Neural cell (in vitro differentiated cells): ENCODE data around the gene GRB7. TPM values are rescaled to one million over a fixed set of nuclear protein-coding genes. Genes with fewer than 3 reads are reported as not detected.

Source experiments
- H2AFZ ChIP-seq: fragments of 200-600, 300-800 bp; sonication (generic), shearing (Covaris generic); 2 replicates; pipeline ENCODE4 v1.6.0; 2014; ENCODE audit warnings: low read depth, mild to moderate bottlenecking, antibody characterized with exemption, low read length, moderate library complexity
- H3F3A ChIP-seq: fragments of 200-600 bp; shearing (Covaris generic); 2 replicates; pipeline ENCODE4 v1.6.1; 2016; ENCODE audit warnings: mild to moderate bottlenecking, moderate library complexity, mixed read lengths, antibody characterized with exemption, low read length; ENCODE audit not compliant: insufficient read depth, poor library complexity, severe bottlenecking
- H3K27ac ChIP-seq: fragments of 200-600, 300-800 bp; sonication (generic), shearing (Covaris generic); 2 replicates; pipeline ENCODE4 v1.5.1; 2014; ENCODE audit warnings: mild to moderate bottlenecking, low read length, moderate library complexity
- H3K27me3 ChIP-seq: fragments of 300-800, 200-600 bp; sonication (generic), shearing (Covaris generic); 2 replicates; pipeline ENCODE4 v1.6.0; 2014; ENCODE audit warnings: mild to moderate bottlenecking, low read depth, low read length, moderate library complexity; ENCODE audit not compliant: insufficient read depth
- H3K36me3 ChIP-seq: fragments of 300-800, 200-600 bp; sonication (generic), shearing (Covaris generic); 2 replicates; pipeline ENCODE4 v1.5.1; 2014; ENCODE audit warnings: mild to moderate bottlenecking, antibody characterized with exemption, low read length, moderate library complexity; ENCODE audit not compliant: insufficient read depth
- H3K4me2 ChIP-seq: fragments of 300-800, 200-600 bp; sonication (generic), shearing (Covaris generic); 2 replicates; pipeline ENCODE4 v1.6.0; 2014; ENCODE audit warnings: mild to moderate bottlenecking, low read length
- H3K4me3 ChIP-seq: fragments of 300-800, 200-600 bp; sonication (generic), shearing (Covaris generic); 2 replicates; pipeline ENCODE4 v1.5.1; 2014; ENCODE audit warnings: mild to moderate bottlenecking, low read length, moderate library complexity
- H3K79me2 ChIP-seq: fragments of 200-600 bp; shearing (Covaris generic); replicated peaks from 2 replicates; pipeline ENCODE4 v1.6.0; 2014; ENCODE audit warnings: mild to moderate bottlenecking, low read length, moderate library complexity; ENCODE audit not compliant: insufficient read depth
- H3K9ac ChIP-seq: fragments of 300-800, 200-600 bp; sonication (generic), shearing (Covaris generic); 2 replicates; pipeline ENCODE4 v1.6.1; 2016; ENCODE audit warnings: mild to moderate bottlenecking, low read length, mixed read lengths
- H3K9me2 ChIP-seq: fragments of 200-600 bp; shearing (Covaris generic); 2 replicates; pipeline ENCODE4 v1.6.1; 2016; ENCODE audit warnings: mild to moderate bottlenecking, low read length, mixed read lengths; ENCODE audit not compliant: insufficient read depth
- H3K9me3 ChIP-seq: fragments of 200-600, 300-800 bp; sonication (generic), shearing (Covaris generic); 2 replicates; pipeline ENCODE4 v1.6.1; 2016; ENCODE audit warnings: mild to moderate bottlenecking, mixed run types, low read length, moderate library complexity, mixed read lengths
- H4K20me1 ChIP-seq: fragments of 200-600 bp; shearing (Covaris generic); 2 replicates; pipeline ENCODE4 v1.6.1; 2016; ENCODE audit warnings: mild to moderate bottlenecking, mixed run types; ENCODE audit not compliant: insufficient read depth
- CTCF ChIP-seq: fragments of 450-650 bp; IDR thresholded peaks from 2 replicates; pipeline ENCODE4 v1.5.1; 2014; ENCODE audit warnings: antibody characterized with exemption, mild to moderate bottlenecking, moderate library complexity; ENCODE audit not compliant: poor library complexity, severe bottlenecking
- EP300 ChIP-seq: fragments of 450-650 bp; conservative IDR thresholded peaks from 2 replicates; pipeline ENCODE4 v1.6.1; 2014; ENCODE audit warnings: antibody characterized with exemption, mild to moderate bottlenecking, moderate library complexity; ENCODE audit not compliant: poor library complexity, severe bottlenecking
- EZH2 ChIP-seq: fragments of 200-600, 300-800 bp; shearing (Covaris generic), sonication (generic); IDR thresholded peaks from 2 replicates; pipeline ENCODE4 v1.6.1; 2014; ENCODE audit warnings: antibody characterized with exemption, low read length, borderline replicate concordance, mild to moderate bottlenecking; ENCODE audit not compliant: insufficient read depth, poor library complexity, severe bottlenecking
- MXI1 ChIP-seq: fragments of 450-650 bp; conservative IDR thresholded peaks from 2 replicates; pipeline ENCODE4 v1.6.1; 2014; ENCODE audit warnings: antibody characterized with exemption, mild to moderate bottlenecking; ENCODE audit not compliant: poor library complexity, severe bottlenecking
- POLR2AphosphoS5 ChIP-seq: IDR thresholded peaks from 2 replicates; pipeline ENCODE4 v1.6.1; 2012
- RAD21 ChIP-seq: fragments of 450-650 bp; conservative IDR thresholded peaks from 2 replicates; pipeline ENCODE4 v1.6.1; 2014; ENCODE audit warnings: antibody characterized with exemption, mild to moderate bottlenecking, moderate library complexity
- REST ChIP-seq: IDR thresholded peaks from 2 replicates; pipeline ENCODE4 v1.6.1; 2012; ENCODE audit warnings: borderline replicate concordance
- SMC3 ChIP-seq: fragments of 450-650 bp; conservative IDR thresholded peaks from 2 replicates; pipeline ENCODE4 v1.6.1; 2014; ENCODE audit warnings: antibody characterized with exemption, mild to moderate bottlenecking, moderate library complexity; ENCODE audit not compliant: poor library complexity
- TAF1 ChIP-seq: IDR thresholded peaks from 2 replicates; pipeline ENCODE4 v1.6.1; 2012; ENCODE audit warnings: low read depth
- polyA plus RNA-seq: library from polyadenylated mRNA; depleted of rRNA; stranded (reverse); fragments of >200 nt; gene quantifications from 2 replicates; pipeline ENCODE4 v1.2.3, GENCODE V29; 2014

Gene GRB7
- polyA plus RNA-seq, 1 donor from 2014 or later, result not detected

- Histone ChIP-seq H3K79me2 (no peaks in the 10 kb centered on the region), H4K20me1 (no peaks in the 10 kb centered on the region), H3K9ac (no peak overlapping the region), H3K9me2 (no peaks in the 10 kb centered on the region), H3K27ac (no peak overlapping the region), H3F3A (no peaks in the 10 kb centered on the region), H3K9me3 (no peaks in the 10 kb centered on the region), H3K4me2 (no peak overlapping the region), H3K36me3 (no peaks in the 10 kb centered on the region), H3K4me3 (no peak overlapping the region), H2AFZ (no peak overlapping the region), H3K27me3 (no peaks in the 10 kb centered on the region)
- no peak for TF ChIP-seq REST
- TF ChIP-seq POLR2AphosphoS5, result no peak
- TF ChIP-seq SMC3, result no peak
- no peak for TF ChIP-seq MXI1
- no peak for TF ChIP-seq CTCF
- TF ChIP-seq RAD21, result no peak
- TF ChIP-seq EZH2, result no peak
- TF ChIP-seq EP300, result no peak
- no peak for TF ChIP-seq TAF1
These were observed 44.1 kb downstream of the GRB7 start for GRCh38 chr17:39781861-39782213.

- no peak overlapping the region for H2AFZ ChIP-seq
- H3K27ac ChIP-seq, result no peak overlapping the region
- no peaks in the 10 kb centered on the region for H4K20me1 ChIP-seq
- no peak overlapping the region for H3K4me2 ChIP-seq
- no peak overlapping the region for H3K4me3 ChIP-seq
- H3K9me2 ChIP-seq, result no peaks in the 10 kb centered on the region
- no peaks in the 10 kb centered on the region for H3K27me3 ChIP-seq
- H3K9me3 ChIP-seq, result no peaks in the 10 kb centered on the region
- H3K9ac ChIP-seq, result no peak overlapping the region
- no peak for TF ChIP-seq SMC3
- TF ChIP-seq REST, result no peak
- no peak for TF ChIP-seq POLR2AphosphoS5
- TF ChIP-seq MXI1, result no peak
- no peak for TF ChIP-seq EP300
- TF ChIP-seq CTCF, result no peak
- no peak for TF ChIP-seq EZH2
- no peak for TF ChIP-seq RAD21
- no peak for TF ChIP-seq TAF1
- H3K79me2 ChIP-seq, result no peaks in the 10 kb centered on the region
- H3K36me3 ChIP-seq, result no peaks in the 10 kb centered on the region
- no peaks in the 10 kb centered on the region for H3F3A ChIP-seq
These were observed 44.7 kb downstream of the GRB7 start for GRCh38 chr17:39782481-39782880.
